GM18907 (cell line): ENCODE data around the gene PLRG1.
"Not testable (repeated sequence)": the region's sequence is repeated elsewhere in the genome, so short reads cannot be mapped to it uniquely, and the experiment has no call there.

Experiments used
- ATAC-seq: cut with Tn5 transposase; IDR thresholded peaks from one replicate; pipeline ENCODE4 v1.9.1; 2021; ENCODE audit warnings: mild to moderate bottlenecking, moderate library complexity; ENCODE audit not compliant: unreplicated experiment

Gene PLRG1

GRCh38 chr4:154549894-154550790, at the start of gene PLRG1:
Gene PLRG1 (minus strand): TSS chr4:154550400. CDS start chr4:154550308, 92 bp downstream.
- ATAC-seq = peak; percentile 98

- ATAC-seq = no peak
Measured at GRCh38 chr4:154597798-154598774, 47.9 kb upstream of the PLRG1 start.

- ATAC-seq = not testable (repeated sequence)
Measured at GRCh38 chr4:154597281-154597680, 47.1 kb upstream of the PLRG1 start.

GRCh38 chr4:154595807-154596206, 45.6 kb upstream of the PLRG1 start:
- no peak for ATAC-seq

GRCh38 chr4:154594343-154594742, 44.1 kb upstream of the PLRG1 start:
- ATAC-seq = not testable (repeated sequence)

GRCh38 chr4:154593868-154594267, 43.7 kb upstream of the PLRG1 start:
- no peak for ATAC-seq

GRCh38 chr4:154591890-154592289, 41.7 kb upstream of the PLRG1 start:
- no peak for ATAC-seq

- ATAC-seq = no peak
Measured at GRCh38 chr4:154590329-154591006, 40.3 kb upstream of the PLRG1 start, which contains the start of gene FGA. Gene FGA (minus strand): TSS chr4:154590742. CDS start chr4:154590687, 55 bp downstream.

- no peak for ATAC-seq
Measured at GRCh38 chr4:154589296-154590197, 39.3 kb upstream of the PLRG1 start.

GRCh38 chr4:154588198-154588597, 38.0 kb upstream of the PLRG1 start:
- no peak for ATAC-seq

- no peak for ATAC-seq
Measured at GRCh38 chr4:154586296-154587033, 36.3 kb upstream of the PLRG1 start.

- ATAC-seq = no peak
Measured at GRCh38 chr4:154585369-154586018, 35.3 kb upstream of the PLRG1 start.

- no peak for ATAC-seq
Measured at GRCh38 chr4:154584259-154584658, 34.1 kb upstream of the PLRG1 start.

- no peak for ATAC-seq
Measured at GRCh38 chr4:154583677-154584076, 33.5 kb upstream of the PLRG1 start.

- ATAC-seq = no peak
Measured at GRCh38 chr4:154583230-154583629, 33.0 kb upstream of the PLRG1 start.

GRCh38 chr4:154582723-154583122, 32.5 kb upstream of the PLRG1 start:
- no peak for ATAC-seq

- ATAC-seq = no peak
Measured at GRCh38 chr4:154579927-154580326, 29.7 kb upstream of the PLRG1 start.

GRCh38 chr4:154578919-154579318, 28.7 kb upstream of the PLRG1 start:
- no peak for ATAC-seq

- no peak for ATAC-seq
Measured at GRCh38 chr4:154577324-154577723, 27.1 kb upstream of the PLRG1 start.
